Testis (tissue), 3 donors: ENCODE measurements around the gene ZNF607. TPM values are rescaled to one million over a fixed set of nuclear protein-coding genes. Genes with fewer than 3 reads are reported as not detected.
A peak's percentile ranks its signal among the peaks of the same experiment; 100 is the strongest.

Experiments
- DNase-seq: peaks from one replicate; pipeline ENCODE4 v3.0.0-alpha.2; 2019
- H3K27ac ChIP-seq, 2 donors: fragments of 200-600 bp; sonication (generic); one replicate each; pipeline ENCODE4 v1.5.1; 2019
- H3K27me3 ChIP-seq: fragments of 200-600 bp; sonication (generic); one replicate; pipeline ENCODE4 v1.5.1; 2019
- H3K36me3 ChIP-seq: fragments of 200-600 bp; sonication (generic); one replicate; pipeline ENCODE4 v1.5.1; 2017; ENCODE audit warnings: low read depth; ENCODE audit errors: missing control alignments
- H3K4me1 ChIP-seq: fragments of 200-600 bp; sonication (generic); one replicate; pipeline ENCODE4 v1.5.1; 2019
- H3K4me3 ChIP-seq, 2 donors: fragments of 200-600 bp; sonication (generic); one replicate each; pipeline ENCODE4 v1.5.1; 2017 to 2019
- H3K9me3 ChIP-seq: fragments of 200-600 bp; sonication (generic); one replicate; pipeline ENCODE4 v1.5.1; 2017
- CTCF ChIP-seq, 3 experiments: fragments of 450-650 bp in 2 of 3; fragments of 200-600 bp in 1 of 3; sonication (generic) in 1 of 3; IDR thresholded peaks; one replicate each; pipeline ENCODE4 v1.5.1; 2016 to 2019; ENCODE audit warnings: antibody characterized with exemption in 3 of 3, mild to moderate bottlenecking in 2 of 3, moderate library complexity in 1 of 3
- POLR2A ChIP-seq: fragments of 450-650 bp; IDR thresholded peaks from one replicate; pipeline ENCODE4 v1.6.1; 2017; ENCODE audit warnings: antibody characterized with exemption, mild to moderate bottlenecking, moderate library complexity
- WGBS, 2 donors: methylation state at CpG; one replicate each; pipeline ENCODE4 v1.1.5; 2018; 5-methylcytosine and 5-hydroxymethylcytosine counted together
- intact Hi-C: fragments of 100-400 bp; cut with DNase I; formaldehyde crosslinking; loops from one replicate; pipeline ENCODE4 v1.15.1; 2023; ENCODE audit warnings: low total_unique reads
- polyA plus RNA-seq: library from polyadenylated mRNA; stranded (reverse); fragments of 350-450 nt; fragmentation: Illumina TruSeq; extraction: RNeasy Lipid Tissue Mini Kit (QIAGEN cat#74804); gene quantifications from one replicate; pipeline ENCODE4 v1.2.3, GENCODE V29; 2014; ENCODE audit warnings: low read depth, low replicate concordance; ENCODE audit not compliant: insufficient read depth
- small RNA-seq, 2 donors: library from RNA; depleted of rRNA; stranded (forward); fragments of <200 nt; gene quantifications; one replicate each; pipeline ENCODE3, GENCODE V24; 2016
- total RNA-seq, 2 donors: library from RNA; depleted of rRNA; stranded (reverse); fragments of >200 nt; gene quantifications; one replicate each; pipeline ENCODE4 v1.2.3, GENCODE V29; 2016

The ZNF607 gene
- total and polyA plus RNA-seq, 3 donors from 2014 or later: 7.7 to 10.2 (median 9.6) TPM

GRCh38 chr19:37654629-37655300, 64.8 kb downstream of the ZNF607 start:
- WGBS, 2 donors: 0% methylated on average over 25 to 40 of the region's 40 CpGs

GRCh38 chr19:37654118-37654517, 65.4 kb downstream of the ZNF607 start:
- Histone ChIP-seq H3K27ac (peak overlapping the region in 1 of 2 donors; percentile 96), H3K9me3 (no peaks in the 10 kb centered on the region), H3K27me3 (no peaks in the 10 kb centered on the region), H3K36me3 (no peaks in the 10 kb centered on the region), H3K4me1 (peaks cover 9% of the 10 kb centered on the region), H3K4me3 (peak overlapping the region; percentile 70 to 77)
- DNase-seq: no peak
- intact Hi-C loops: no loop called here
- WGBS, 2 donors: 2% methylated on average over 5 of the region's 5 CpGs
- TF ChIP-seq POLR2A: no peak
- TF ChIP-seq CTCF (IDR thresholded peaks at IDR 0.05): no peak

More at GRCh38 chr19:37654629-37655300, 64.8 kb downstream of the ZNF607 start:
- no peak for DNase-seq
- H3K4me3 ChIP-seq: peak overlapping the region; percentile 70 to 77
- no peaks in the 10 kb centered on the region for H3K9me3 ChIP-seq
- H3K27me3 ChIP-seq: no peaks in the 10 kb centered on the region
- TF ChIP-seq CTCF (IDR thresholded peaks at IDR 0.05): no peak
- peaks cover 9% of the 10 kb centered on the region for H3K4me1 ChIP-seq
- intact Hi-C loops: no loop called here
- no peaks in the 10 kb centered on the region for H3K36me3 ChIP-seq
- H3K27ac ChIP-seq: peak overlapping the region; percentile 95 to 96

Small RNA genes lying within 50 kb of the gene (small RNA-seq; reads per million reads assigned to genes)
- gene SELENOKP1: 0 reads per million in 2 donors

Other genes starting within 250 kb of the ZNF607 start
- 10 to 100 TPM; 25.6 to 33.5 TPM for gene ZNF793, start 212.8 kb downstream of the ZNF607 start, total RNA-seq
- 7.3 TPM for gene ZNF793, start 212.8 kb downstream of the ZNF607 start, polyA plus RNA-seq
- gene ZNF571, start 125.0 kb downstream of the ZNF607 start, total RNA-seq: 10 to 100 TPM in 1 of 2 donors, 1 to 10 TPM in 1; 9.1 to 13.1 TPM
- gene ZNF571, start 125.0 kb downstream of the ZNF607 start, polyA plus RNA-seq: 5.9 TPM
- gene ZNF540, start 124.9 kb downstream of the ZNF607 start, total RNA-seq: 1 to 10 TPM; 3.2 to 5.0 TPM
- 6.6 TPM for gene ZNF540, start 124.9 kb downstream of the ZNF607 start, polyA plus RNA-seq
- gene ZFP30, start 64.3 kb downstream of the ZNF607 start, total RNA-seq: 10 to 100 TPM; 19.6 to 36.2 TPM
- gene ZFP30, start 64.3 kb downstream of the ZNF607 start, polyA plus RNA-seq: 13.7 TPM
- 10 to 100 TPM; 13.4 to 17.8 TPM for gene ZNF573, start 59.8 kb upstream of the ZNF607 start, total RNA-seq
- 12.7 TPM for gene ZNF573, start 59.8 kb upstream of the ZNF607 start, polyA plus RNA-seq
- 10 to 100 TPM; 12.1 to 15.3 TPM for gene WDR87, start 186.8 kb upstream of the ZNF607 start, total RNA-seq
- gene WDR87, start 186.8 kb upstream of the ZNF607 start, polyA plus RNA-seq: 22.0 TPM
- gene SIPA1L3, start 187.4 kb upstream of the ZNF607 start, total RNA-seq: 10 to 100 TPM; 43.7 to 47.6 TPM
- 21.1 TPM for gene SIPA1L3, start 187.4 kb upstream of the ZNF607 start, polyA plus RNA-seq